Left kidney (tissue), 2 donors: Measurements from ENCODE around the gene GNA15. TPM values are rescaled to one million over a fixed set of nuclear protein-coding genes. Genes with fewer than 3 reads are reported as not detected.
A peak's percentile ranks its signal among the peaks of the same experiment; 100 is the strongest.

Source experiments
- DNase-seq: peaks from one replicate; pipeline ENCODE4 v3.0.0-alpha.2; 2013
- polyA plus RNA-seq: library from polyadenylated mRNA; unstranded; fragments of 120-200 nt; gene quantifications from one replicate; pipeline ENCODE4 v1.2.1, GENCODE V29; 2013; ENCODE audit not compliant: insufficient read length

The GNA15 gene
- polyA plus RNA-seq, 1 donor: 0.65 TPM

DNA sequence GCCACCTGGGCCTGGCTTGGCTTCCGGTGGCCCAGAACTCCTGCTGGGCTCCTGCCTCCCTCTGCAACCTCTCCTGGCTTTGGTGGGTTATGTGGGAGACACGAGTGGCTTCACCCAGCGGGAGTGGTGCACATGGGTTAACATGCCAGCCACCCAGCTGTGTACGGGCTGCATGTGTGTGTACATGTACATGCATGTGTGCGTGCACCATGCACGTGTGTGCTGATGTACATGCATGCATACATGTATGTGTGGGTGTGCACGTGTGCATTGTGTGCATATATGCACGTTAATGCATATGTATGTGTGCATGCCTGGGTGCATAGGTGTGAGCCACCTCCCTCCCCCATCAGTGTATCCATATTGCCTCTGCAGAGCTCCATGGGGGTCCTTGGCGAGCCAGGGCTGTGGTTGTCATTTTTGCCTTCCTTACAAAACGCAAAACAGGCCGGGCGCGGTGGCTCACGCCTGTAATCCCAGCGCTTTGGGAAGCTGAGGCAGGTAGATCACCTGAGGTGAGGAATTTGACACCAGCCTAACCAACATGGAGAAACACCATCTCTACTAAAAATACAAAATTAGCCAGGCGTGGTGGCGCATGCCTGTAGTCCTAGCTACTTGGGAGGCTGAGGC is 29.2 kb upstream of the GNA15 start:
- no peak for DNase-seq

DNA sequence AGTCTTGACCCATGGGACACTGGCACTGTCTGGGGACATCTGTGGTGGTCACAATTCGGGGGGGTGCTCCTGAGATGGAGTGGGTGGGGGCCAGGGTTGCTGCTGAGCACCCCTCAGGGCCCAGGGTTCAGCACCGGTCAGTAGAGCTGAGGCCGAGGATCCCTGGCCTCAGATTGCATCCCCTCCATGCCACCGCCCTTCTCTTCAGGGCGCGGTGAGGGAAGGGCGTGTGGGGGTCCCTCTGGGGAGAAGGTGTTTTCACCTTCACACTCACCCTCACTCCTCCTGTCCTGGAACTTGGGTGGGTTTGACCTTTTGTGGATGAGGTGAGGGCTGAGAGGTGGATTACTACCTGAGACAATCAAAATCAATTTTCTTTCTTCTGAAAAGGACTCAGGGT is 28.2 kb upstream of the GNA15 start:
- DNase-seq: no peak

DNA sequence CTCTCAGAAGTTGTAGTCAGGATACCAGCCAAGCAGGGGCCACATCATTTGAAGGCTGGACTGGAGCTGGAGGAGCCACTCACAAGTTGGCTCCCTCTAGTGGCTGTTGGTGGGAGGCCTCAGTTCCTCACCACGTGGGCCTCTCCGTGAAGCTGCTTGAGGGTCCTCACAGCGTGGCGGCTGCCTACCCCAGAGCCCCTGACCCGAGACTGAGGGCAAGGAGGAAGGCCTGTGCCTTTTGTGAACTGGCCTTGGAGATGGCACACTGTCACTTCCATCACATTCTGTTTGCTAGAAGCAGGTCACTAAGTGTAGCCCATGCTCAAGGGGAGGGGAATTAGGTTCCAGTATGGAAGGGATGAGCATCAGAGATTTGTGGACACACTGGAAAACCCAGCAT is 27.1 kb upstream of the GNA15 start:
- DNase-seq: peak; percentile 33

DNA sequence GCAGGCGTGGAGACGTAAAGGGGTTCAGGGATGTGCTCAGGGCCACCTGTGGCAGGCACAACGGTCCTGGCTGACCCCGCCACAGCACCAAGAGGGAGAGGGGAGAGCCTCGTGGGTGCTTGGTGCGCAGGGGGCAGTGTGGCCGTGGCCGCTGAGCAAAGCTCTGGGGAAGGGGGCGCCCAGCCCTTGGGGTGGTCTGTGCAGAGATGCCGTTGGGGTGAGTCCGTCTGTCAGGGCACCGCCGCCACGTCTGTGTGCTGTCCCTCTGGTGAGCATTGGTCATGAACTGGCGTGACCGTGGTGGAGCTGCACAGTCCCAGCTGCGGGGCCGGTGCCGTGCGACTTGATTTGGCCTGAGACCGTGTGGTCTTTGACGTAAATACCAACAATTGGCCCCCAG is 26.3 kb upstream of the GNA15 start:
- DNase-seq: no peak

- DNase-seq: no peak
Measured at GRCh38 chr19:3110126-3110825, 25.6 kb upstream of the GNA15 start.

DNA sequence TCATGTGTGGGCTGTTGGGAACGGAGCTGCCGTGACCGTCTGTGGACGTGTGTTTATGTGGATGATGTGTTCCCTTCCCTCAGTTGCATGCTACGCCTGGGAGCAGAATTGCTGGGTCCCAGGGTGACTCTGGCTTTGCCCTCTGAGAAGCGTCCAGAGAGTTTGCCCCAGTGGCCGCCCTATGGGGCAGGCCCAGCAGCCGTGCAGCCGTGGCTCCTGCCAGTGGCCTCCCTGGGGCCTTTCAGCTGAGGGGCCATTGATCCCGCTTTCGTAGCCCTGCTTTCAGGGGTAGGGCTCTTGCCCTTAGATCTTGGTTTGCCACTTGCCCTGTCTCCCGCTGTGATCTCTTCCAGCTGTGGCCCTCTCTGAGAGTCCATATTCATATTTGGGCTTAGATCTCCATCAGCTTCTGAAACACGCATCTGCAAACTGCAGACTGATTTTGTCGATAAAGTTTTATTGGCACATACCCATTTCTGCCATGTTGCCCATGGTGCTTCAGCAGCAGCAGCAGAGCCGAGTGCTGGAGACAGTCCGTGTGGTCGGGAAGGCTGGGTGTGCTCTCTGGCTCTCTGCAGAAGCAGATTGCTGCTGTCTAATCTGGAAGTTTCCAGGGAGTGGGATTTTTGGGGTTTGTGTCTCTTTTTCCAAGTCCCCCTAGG is 24.1 kb upstream of the GNA15 start:
- no peak for DNase-seq

- no peak for DNase-seq
Measured at GRCh38 chr19:3112375-3113099, 23.3 kb upstream of the GNA15 start.

GRCh38 chr19:3113100-3114017 is 22.5 kb upstream of the GNA15 start:
- no peak for DNase-seq

- DNase-seq: no peak
Measured at GRCh38 chr19:3114018-3114726, 21.7 kb upstream of the GNA15 start.

GRCh38 chr19:3114811-3115210 is 21.0 kb upstream of the GNA15 start:
- no peak for DNase-seq

- DNase-seq: no peak
Measured at GRCh38 chr19:3115411-3115810, 20.4 kb upstream of the GNA15 start.

- DNase-seq: no peak
Measured at GRCh38 chr19:3115916-3116602, 19.8 kb upstream of the GNA15 start.

DNA sequence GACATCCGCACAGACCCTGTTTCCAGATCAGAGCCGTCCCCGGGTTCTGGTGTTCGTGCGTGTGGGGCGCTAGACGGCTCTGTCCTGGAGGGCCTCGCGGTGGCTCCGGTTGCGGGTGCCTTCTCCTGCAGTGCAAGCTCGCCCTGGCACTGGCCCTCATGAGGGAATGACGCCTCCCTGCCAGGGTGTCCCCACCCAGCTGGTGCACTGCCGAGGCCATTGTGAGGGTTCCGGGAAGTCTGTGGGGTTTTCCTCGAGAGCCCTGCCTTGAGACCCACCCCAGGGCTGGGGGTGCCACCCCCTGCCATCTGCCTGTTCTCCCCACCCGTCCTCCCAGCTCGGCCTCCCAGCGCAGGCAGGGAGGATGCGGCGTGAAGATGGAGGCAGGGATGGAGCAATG is 19.2 kb upstream of the GNA15 start:
- no peak for DNase-seq

DNA sequence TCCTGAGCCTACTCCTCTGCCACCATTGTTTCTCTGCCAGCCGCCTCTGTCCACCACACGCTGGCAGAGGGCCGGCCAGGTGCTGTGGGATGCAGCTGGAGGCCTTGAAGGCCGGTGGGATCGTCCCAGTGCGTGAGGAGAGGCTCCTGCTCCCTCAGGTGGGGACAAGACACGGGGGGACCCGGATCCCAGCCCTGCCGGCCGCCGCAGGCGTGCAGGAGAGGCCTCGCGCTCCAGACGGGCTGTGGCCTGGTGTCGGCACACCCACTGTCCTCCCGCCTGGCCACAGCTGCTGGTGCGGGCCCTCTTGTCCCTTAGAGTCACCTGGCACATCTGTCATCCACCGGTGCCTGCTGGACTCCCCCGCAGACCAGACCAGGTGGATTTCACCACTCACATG is 18.1 kb upstream of the GNA15 start:
- DNase-seq: no peak

DNA sequence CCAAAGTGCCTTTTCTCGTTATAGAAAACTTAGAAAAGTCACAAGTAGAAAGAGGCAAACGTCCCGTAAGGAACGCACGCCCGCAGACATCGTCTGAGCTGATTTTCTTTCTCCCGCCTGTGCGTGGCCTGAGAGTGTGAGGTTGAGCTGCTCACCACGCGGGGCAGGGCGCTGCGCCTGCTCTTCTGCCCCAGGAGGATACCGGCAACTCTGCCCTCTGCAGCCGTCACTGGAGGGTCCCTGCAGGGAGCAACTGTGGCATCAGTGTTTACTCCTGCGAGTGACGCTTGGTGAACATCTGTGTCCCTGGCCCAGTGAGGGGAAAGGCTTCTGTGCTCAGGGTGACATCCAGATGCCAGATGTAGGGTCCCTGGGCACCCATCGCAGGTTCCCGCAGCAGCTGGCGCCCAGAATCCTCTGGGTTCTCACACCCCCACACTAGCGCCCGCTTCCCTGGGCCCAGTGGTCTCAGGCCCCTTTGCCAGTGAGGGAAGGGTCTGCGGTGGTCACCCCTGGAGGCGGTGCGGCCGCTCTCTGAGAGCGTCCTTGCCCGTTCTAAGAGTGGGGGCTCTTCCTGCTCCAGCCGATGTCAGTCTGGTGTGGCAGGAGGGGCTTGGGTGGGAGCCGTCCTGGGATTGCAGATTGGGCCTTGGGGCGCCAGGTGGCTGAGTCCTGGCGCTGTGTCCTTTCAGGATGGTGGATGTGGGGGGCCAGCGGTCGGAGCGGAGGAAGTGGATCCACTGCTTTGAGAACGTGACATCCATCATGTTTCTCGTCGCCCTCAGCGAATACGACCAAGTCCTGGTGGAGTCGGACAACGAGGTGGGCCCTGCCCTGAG is 17.4 kb upstream of the GNA15 start:
- no peak for DNase-seq

- DNase-seq: no peak
Measured at GRCh38 chr19:3119071-3119595, 16.7 kb upstream of the GNA15 start.

- no peak for DNase-seq
Measured at GRCh38 chr19:3119693-3120380, 16.0 kb upstream of the GNA15 start.

GRCh38 chr19:3120611-3121276 is 15.1 kb upstream of the GNA15 start:
- no peak for DNase-seq
